HG02610 (cell line): ENCODE data around the gene OGDH.
"Not testable (repeated sequence)": the region's sequence is repeated elsewhere in the genome, so short reads cannot be mapped to it uniquely, and the experiment has no call there.

Experiments used
- ATAC-seq: cut with Tn5 transposase; IDR thresholded peaks from one replicate; pipeline ENCODE4 v1.9.1; 2021; ENCODE audit warnings: mild to moderate bottlenecking, moderate library complexity; ENCODE audit not compliant: unreplicated experiment

Gene OGDH

DNA sequence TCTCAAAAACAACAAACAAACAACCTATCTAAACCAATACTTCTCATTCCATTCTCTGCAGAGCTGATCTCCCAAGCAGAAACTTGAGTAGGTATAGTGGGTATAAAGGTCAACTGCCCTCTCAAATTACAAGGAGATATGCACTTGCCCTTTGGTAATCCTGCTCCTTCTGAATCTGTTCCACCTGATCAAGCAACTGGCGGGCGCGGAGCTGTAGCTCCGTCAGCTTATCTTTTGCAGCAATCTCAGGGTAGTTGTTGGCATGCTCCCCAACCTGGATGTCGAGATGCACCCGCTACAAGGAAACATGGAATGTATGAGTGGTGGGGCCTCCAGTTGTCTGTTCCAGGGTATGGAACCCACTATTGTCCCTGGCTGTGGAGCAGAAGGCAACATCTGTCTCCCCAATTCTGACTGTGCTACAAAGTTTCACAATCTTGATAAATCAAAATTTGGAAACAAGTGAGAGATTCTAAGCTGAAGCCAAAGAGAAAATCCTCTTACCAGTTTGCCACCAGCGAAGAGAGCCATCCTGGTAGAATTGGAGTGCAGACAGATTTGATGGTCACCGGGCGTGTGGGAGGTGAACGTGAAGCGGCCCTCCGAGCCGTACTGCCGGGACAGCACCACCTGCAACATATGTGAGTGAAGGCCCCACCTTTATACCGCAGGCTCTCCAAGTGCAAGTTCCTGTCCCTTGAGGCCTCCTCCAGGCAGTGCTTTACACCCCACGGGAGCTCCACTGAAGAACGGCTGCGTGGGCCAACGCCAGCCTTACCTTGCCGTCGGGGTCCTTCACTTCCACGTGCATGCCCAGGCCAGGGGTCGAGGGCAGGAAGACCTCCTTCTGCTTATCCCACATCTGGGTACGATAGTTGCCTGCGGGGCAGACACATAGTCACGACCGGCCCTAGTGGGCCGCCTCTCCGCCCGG lies 25.2 kb upstream of the OGDH start:
- peak; percentile 27 for ATAC-seq

DNA sequence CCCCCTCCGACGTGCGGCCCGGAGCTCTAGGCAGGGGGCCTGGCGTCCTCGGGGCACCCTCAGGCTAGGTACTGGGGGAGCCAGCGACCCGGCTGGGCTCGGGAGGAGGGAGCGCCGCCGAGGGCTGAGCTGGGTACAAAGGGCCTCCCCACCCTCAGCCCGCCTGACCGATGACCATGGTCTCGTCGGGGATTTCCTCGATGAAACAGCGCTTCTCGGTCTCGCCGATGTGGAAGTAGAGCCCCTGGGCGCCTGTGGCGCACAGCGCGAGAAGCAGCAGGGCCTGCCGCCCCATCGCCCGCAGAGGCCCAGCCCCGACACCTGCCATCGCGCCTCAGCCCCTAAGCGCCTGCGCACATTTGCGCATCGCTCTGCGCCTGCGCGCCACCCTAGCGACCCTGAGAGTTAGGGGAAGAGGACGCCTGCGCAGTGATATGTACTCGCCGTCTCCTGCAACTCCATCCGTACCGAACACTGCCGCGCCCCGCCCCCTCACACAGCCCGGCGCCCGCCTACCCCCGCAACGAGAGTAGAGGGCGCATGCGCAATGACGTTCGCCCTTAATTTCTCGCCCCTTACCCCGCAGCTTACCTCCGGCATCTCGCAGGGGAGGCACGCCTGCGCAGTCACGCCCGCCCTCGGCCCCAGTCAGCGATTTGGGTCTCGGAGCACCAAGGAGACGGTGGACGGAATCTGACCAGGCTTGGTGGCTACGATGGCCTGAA lies 24.4 kb upstream of the OGDH start, which contains the start of gene TMED4:
TMED4 (minus strand) TSS at position 353 of the 725 bp plus-strand sequence; CDS start at position 328, 25 bp downstream.
- ATAC-seq: peak; percentile 84

DNA sequence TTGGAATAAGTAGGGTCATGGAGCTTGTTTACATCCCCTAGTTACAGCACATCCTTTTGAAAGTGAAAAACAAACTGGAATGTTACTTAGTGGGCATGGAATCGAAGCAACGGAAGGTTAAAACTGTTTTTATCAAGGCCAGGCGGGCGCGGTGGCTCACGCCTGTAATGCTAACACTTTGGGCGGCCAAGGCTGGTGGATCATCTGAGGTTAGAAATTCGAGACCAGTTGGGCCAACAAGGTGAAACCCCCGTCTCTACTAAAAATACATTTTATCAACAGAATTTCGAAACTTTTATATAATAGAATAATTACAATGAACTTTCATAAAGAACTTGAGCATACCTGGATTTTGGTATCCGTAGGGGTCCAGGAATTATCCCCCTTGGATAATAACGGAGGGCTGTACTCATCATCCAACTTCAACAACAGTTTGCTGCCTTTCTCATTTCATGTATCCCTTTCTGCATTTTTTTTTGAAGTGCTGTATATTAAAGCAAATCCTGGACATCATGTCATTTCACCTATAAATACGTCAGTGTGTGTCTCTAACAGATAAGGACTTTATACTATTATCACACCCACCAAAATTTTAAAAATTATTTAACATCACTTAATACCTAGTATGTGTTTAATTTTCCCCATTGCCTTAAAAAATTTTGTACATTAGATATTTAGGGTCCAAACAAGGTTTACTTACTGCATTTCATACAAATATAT lies 23.1 kb upstream of the OGDH start:
- ATAC-seq: no peak

DNA sequence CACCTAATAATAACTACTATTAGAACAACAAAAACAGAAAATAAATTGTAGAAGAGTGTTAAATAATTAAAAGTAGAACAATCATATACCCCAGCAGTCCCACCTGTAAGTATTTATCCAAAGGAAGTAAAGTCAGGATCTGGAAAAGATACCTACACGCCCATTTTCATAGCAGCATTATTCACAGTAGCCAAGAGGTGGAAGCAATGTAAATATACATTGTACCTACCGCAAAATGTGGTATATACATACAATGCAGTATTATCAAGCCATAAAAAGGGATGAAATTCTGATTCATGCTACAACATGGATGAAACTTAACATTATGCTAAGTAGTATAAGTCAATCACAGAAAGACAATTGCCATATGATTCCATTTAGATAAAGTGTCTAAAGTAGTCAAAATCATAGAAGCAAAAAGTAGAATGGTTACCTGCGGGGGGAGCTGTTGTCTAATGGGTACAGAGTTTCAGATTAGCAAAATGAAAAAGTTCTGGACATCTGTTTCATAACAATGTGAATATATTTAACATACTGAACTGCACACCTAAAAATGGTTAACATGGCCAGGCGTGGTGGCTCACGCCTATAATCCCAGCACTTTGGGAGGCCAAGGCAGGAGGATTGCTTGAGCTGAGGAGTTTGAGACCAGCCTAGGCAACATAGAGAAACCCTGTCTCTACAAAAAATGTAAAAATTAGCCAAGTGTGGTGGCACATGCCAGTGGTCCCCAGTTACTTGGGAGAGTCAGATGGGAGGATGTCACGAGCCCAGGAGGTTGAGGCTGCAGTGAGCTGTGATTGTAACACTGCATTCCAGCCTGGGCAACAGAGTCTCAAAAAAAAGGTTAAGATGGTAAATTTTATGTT lies 18.4 kb upstream of the OGDH start:
- no peak for ATAC-seq

DNA sequence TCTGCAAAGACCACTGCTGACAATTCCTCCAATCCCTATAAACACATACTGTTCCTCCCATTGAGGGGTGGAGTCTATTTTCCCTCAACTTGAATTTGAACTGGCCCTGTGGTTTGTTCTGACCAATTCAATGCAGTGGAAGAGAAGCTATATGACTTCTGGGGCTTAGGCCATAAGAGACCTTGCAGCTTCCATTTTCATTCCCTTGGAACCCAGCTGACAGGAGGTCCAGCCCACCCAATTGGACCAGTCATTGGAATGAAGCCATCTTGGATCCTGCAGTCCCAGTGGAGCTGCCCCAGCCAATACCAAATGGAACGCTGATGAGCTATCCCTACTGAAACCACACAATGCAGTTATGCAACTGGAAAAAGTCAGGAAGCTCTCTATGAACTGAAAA lies 15.5 kb upstream of the OGDH start:
- ATAC-seq: no peak

DNA sequence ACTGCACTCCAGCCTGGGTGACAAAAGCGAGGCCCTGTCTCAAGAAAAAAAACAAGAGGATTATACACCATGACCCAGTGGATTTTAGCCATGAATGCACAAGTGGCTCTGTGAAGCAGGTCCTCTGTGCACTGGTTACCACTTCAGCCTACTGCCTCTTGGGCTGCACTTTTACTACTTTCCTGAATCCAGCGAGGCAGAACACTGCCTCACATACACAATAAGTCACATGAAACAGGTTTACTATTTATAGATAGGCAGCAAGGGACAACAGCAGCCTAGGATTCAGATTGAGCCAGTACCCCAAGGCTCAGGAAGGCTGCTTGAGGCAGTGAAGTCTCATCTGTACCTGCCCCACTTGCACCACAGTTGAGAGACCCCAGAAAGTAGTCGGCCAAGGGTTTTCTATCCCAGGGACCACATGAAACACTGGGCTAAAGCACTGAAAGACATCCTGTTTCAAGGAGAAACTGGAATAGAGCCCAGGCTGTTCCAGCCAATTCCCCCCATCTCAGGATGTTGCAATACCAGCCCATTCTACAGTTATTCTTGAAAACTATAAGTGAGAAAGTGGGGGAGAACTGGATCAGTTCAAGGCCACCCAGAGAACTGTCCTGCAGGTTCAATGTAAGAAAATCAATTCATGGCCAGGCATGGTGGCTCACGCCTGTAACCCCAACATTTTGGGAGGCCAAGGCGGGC lies 10.3 kb upstream of the OGDH start:
- no peak for ATAC-seq

DNA sequence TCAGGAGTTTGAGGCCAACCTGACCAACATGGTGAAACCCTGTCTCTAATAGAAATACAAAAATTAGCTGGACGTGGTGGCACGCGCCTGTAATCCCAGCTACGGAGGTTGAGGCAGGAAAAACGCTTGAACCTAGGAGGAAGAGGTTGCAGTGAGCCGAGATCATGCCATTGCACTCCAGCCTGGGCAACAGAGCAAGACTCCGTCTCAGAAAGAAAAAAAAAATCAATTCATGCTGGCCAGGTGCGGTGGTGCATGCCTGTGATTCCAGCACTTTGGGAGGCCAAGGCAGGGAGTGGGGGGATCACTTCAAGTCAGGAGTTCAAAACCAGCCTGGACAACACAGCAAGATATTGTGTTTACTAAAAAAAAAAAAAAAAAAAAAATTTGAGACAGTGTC lies 9.2 kb upstream of the OGDH start:
- ATAC-seq: not testable (repeated sequence)

DNA sequence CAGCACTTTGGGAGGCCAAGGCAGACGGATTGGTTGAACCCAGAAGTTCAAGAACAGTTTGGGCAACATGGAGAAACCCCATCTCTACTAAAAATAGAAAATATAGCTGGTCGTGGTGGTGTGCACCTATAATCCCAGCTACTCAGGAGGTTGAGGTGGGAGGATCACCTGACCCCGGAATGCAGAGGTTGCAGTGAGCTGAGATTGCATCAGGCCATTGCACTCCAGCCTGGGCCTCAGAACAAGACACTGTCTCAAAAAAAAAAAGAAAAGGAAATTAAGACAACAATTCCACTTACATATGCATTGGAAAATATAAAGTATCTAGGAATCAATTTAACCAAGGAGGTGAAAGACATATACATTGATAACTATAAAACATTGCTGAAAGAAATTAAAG lies 7.2 kb upstream of the OGDH start:
- ATAC-seq: no peak

DNA sequence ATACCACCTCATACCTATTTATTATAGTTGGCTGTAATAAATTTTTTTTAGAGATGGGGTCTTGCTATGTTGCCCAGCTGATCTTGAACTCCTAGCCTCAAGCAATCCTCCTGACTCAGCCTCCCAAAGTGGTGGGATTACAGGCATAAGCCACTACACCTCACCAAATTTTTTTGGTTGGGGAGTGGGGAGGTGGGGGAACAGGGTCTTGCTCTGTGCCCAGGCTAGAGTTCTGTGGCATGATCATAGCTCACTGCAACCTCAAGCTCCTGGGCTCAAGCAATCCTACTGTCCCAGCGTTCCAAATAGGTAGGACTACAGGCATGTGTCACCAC lies 3.9 kb upstream of the OGDH start:
- ATAC-seq: no peak

DNA sequence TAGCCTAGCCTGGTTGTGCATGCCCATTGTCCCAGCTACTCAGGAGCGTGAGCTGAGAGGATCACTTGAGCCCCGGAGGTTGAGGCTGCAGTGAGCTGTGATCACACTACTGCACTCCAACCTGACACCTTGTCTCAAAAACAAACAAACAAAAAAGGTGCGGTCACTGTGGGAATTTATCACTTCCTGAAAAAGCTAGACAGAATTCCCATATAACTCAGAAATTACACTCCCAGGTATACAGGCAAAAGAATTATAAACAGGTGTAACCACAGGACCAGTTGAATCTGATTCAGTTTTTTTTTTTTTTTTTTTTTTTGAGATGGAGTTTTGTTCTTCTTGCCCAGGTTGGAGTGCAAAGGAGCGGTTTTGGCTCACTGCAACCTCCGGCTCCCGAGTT lies 3.2 kb upstream of the OGDH start:
- ATAC-seq: no peak

DNA sequence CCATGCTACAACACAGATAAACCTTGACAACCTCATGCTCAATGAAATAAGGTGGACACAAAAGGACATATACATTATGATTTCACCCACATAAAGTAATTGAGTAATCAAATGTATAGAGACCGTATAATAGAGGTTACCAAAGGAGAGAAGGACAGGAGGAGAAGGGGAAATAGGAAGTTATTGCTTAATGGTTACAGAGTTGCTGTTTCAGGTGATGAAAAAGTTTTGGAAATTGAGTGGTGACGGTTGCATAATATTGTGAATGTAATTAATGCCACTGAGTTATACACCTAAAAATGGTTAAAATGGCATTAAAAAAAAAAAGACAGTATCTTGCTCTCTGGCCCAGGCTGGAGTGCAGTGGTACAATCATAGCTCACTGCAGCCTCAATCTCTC lies 1.5 kb upstream of the OGDH start:
- no peak for ATAC-seq

DNA sequence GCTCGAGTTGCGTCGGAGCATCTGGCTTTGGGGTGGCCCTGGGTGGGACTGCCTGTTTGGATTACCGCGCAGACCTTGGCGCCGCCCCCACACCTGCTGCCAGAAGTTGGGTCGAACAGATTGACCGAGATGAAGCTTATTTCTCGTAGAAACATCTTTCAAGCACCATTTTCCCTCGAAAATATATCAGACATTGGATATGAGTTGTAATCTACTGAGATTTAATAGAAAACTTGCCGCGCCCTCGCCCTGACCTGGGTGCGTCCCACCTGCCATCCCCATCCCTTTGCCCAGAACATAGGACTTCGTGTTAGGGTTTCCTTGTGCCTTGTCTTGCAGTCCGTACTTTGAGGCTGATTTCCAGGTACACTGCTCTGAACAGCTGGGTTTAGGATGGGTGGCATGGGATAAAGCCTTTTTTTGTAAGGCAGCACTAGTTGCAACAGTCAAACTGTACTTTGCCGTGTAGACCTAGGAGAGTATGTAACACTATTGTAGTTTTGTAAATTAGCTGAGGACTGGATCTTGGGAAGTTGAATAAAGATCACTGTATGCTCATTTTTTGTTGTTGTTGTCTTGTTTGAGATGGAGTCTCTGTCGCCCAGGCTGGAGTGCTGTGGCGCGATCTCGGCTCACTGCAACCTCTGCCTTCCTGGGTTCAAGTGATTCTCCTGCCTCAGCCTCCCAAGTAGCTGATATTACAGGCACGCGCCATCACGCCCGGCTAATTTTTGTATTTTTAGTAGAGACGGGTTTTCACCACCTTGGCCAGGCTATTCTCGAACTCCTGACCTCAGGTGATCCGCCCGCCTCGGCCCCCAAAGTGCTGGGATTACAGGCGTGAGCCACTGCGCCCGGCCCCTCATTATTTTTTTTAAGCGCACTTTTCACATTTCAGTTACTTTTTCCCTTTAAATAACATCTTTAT lies 978 bp downstream of the OGDH start:
- no peak for ATAC-seq

DNA sequence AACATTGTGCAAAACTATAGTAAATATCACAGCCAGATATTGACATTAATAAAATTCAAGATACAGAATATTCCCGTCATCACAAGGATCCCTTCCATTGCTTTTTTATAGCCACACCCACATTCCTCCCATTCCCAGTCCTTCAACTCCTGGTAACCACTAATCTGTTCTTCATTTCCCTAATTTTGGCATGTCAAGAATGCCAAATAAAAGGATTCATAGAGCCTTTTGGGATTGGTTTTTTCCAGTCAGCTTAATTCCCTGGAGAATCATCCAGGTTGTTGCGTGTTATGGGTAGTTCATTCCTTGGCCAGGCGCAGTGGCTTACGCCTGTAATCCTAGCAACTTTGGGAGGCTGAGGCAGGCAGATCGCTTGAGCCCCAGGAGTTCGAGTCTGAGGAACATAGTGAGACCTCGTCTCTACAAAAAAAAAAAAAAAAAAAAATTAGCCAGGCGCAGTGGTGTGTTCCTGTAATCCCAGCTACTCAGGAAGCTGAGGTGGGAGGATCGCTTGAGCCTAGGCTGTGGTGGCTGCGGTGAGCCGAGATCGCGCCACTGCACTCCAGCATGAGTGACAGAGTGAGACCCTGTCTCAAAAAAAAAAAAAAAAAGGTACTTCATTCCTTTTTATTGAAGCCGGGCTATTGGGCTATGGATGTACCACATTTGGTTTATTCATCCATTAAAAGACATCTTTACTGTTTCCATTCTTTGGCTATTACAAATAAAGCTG lies 2.7 kb downstream of the OGDH start:
- no peak for ATAC-seq

DNA sequence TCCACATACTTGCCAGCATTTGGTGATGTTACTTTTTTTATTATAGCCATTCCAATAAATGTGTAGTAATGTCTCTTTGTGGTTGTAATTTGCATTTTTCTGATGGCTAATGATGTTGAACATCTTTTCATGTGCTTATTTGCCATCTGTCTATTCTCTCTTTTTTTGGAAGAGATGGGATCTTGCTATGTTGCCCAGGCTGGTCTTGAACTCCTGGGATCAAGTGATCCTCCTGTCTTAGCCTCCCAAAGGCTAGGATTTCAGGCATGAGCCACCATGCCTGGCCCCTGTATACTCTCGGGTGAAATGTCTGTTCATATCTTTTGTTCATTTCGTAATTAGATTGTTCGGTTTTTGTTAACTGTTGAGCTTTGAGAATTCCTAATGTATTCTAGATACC lies 3.4 kb downstream of the OGDH start:
- ATAC-seq: no peak

DNA sequence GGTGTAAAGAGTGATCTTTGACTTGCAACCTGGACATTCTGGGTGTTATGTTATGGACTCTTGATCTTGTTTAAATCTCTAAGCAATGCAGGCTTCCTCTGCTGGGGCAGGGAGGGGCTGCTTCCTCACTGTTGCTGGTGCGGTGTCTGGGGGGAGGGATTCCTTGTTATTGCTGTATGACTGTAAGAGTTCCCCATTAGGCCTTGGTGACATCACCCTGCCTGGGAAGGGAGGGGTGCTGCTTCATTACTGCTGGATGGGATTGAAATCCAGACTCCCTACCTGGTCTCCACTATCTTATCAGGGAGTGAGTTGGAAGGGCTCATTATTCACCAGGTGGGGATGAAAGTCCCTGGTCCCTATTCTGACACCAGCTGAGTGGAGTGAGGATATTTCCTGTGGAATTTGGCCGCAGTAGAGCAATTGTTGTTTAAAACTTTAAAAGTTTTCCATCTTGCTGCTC lies 8.8 kb downstream of the OGDH start:
- peak; percentile 42 for ATAC-seq

DNA sequence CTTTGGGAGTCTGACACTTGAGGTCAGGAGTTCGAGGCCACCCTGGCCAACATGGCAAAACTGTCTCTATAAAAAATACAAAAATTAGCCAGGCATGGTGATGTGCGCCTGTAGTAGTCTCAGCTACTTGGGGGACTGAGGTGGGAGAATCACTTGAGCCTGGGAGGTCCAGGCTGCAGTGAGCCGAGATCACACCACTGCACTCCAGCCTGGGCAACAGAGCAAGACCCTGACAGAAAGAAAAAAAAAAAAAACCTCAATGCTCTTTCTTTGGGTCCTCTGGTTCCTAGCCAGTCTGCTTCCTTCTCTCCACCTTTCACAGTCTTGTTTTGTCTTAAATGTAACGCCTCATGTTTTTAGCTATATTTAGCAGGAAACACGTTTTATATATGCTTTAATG lies 9.4 kb downstream of the OGDH start:
- no peak for ATAC-seq

DNA sequence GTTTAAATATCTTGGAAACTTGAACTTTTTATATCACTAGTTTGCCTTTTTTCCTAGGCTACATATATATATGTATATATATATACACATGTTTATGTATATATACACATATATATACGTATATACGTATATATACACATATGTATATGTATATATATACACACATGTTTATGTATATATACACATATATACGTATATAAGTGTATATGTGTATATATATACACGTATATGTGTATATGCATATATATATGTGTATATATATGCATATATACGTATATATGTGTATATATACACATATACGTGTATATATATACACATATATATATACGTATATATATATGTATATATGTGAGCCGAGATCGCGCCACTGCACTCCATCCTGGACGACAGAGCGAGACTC lies 10.1 kb downstream of the OGDH start:
- ATAC-seq: no peak

DNA sequence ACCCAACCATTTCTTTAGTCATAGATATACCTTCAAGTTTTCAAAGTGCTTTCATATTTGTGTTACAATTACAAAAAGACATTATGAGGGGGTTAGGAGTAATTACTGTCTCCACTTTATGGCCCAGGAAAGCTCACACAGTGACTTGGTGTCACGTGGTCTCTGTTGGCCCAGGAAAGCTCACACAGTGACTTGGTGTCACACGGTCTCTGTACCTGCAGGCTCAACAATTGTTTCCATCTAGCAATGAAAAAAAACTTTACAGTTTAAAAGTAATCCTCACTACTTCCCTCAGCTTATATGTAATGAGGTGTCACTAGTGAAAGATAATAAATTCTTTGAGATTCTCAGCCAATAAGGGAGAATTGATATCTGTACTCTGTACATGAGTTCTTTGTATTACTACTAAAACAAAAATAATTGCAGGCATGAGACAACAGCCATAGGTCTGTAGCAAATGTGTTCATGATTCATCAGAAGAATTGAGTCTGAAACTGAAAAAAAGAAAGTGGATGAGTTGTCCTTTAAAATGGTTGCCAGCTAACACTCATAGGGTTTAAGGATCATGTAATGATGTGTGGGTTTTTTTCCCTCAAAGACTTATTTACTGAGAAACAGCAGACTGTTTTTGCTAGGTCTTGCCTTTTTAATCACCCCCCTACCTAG lies 10.9 kb downstream of the OGDH start:
- peak; percentile 52 for ATAC-seq
